BJ (cell line): ENCODE data around the gene MTA3. TPM values are rescaled to one million over a fixed set of nuclear protein-coding genes. Genes with fewer than 3 reads are reported as not detected.

Source experiments
- CTCF ChIA-PET: fragments of 350-600 bp; formaldehyde crosslinking; extraction: SDS; loops from one replicate; lab custom pipeline; 2021; ENCODE audit warnings: antibody characterized with exemption, inconsistent platforms; lab: Yijun Ruan, JAX
- POLR2A ChIA-PET: fragments of 300-600 bp; sonication (Branson Sonifier 250); formaldehyde crosslinking; extraction: SDS; loops from one replicate; lab custom pipeline; 2021; ENCODE audit warnings: antibody characterized with exemption; lab: Charles Lee
- DNase-seq: peaks from one replicate; pipeline ENCODE4 v3.0.0-alpha.2; 2011; ENCODE audit warnings: low read depth
- H3K27me3 ChIP-seq: 2 replicates; pipeline ENCODE4 v1.6.0; 2011; ENCODE audit warnings: low read length; ENCODE audit not compliant: control insufficient read depth, insufficient read depth
- H3K36me3 ChIP-seq: 2 replicates; pipeline ENCODE4 v1.5.1; 2011; ENCODE audit warnings: low read length; ENCODE audit not compliant: control insufficient read depth, insufficient read depth
- H3K4me3 ChIP-seq: 2 replicates; pipeline ENCODE4 v1.5.1; 2011; ENCODE audit warnings: low read depth, mild to moderate bottlenecking, control low read depth, low read length
- CTCF ChIP-seq: IDR thresholded peaks from 2 replicates; pipeline ENCODE4 v1.5.1; 2011; ENCODE audit warnings: low read depth, mild to moderate bottlenecking, control low read depth, inconsistent platforms, low read length, moderate library complexity; ENCODE audit not compliant: insufficient read depth
- polyA plus RNA-seq: library from polyadenylated mRNA; depleted of rRNA; stranded (reverse); fragments of >200 nt; gene quantifications from 2 replicates; pipeline ENCODE4 v1.2.3, GENCODE V29; 2011

Gene MTA3
- polyA plus RNA-seq, 1 experiment = 23.2 TPM

- no peak overlapping the region for H3K4me3 ChIP-seq
- ChIA-PET CTCF (no interaction called here), POLR2A (no interaction called here)
- peaks cover 9% of the 10 kb centered on the region for H3K27me3 ChIP-seq
- no peak for DNase-seq
- TF ChIP-seq CTCF = no peak
- H3K36me3 ChIP-seq = no peaks in the 10 kb centered on the region
Measured at GRCh38 chr2:42788478-42788793, 220.0 kb downstream of the MTA3 start.

- ChIA-PET POLR2A (no interaction called here), CTCF (no interaction called here)
- H3K27me3 ChIP-seq = peaks cover 11% of the 10 kb centered on the region
- DNase-seq = no peak
- H3K4me3 ChIP-seq = no peak overlapping the region
- no peaks in the 10 kb centered on the region for H3K36me3 ChIP-seq
- TF ChIP-seq CTCF = no peak
Measured at GRCh38 chr2:42788882-42789281, 220.4 kb downstream of the MTA3 start.

DNA sequence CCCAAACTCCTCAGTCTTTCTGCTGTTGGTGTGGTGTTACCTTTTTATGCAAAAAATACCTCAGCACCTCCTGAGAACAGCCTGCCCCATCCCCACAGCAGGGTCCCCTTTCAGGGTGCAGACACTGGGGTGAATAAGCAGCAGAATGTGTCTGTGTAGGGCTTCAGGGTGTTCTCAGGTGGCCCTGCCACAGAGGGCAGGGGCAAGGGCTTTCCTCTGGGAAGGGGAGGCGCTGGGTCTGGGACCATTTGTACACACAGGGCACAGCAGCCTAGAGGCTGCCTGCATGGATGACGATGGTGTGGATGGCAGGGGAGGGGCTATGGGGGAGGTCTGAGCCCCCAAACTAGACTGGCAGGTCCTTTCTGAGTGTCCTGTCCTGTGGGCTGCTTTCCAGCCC is 221.3 kb downstream of the MTA3 start:
- Histone ChIP-seq H3K36me3 (no peaks in the 10 kb centered on the region), H3K4me3 (no peak overlapping the region), H3K27me3 (peaks cover 12% of the 10 kb centered on the region)
- ChIA-PET CTCF (interaction anchor here (1.1 kb wide), 1 partner anchor 47 kb away, joined by 3 read pairs; no protein-coding TSS in a partner anchor), POLR2A (no interaction called here)
- no peak for DNase-seq
- TF ChIP-seq CTCF = no peak

DNA sequence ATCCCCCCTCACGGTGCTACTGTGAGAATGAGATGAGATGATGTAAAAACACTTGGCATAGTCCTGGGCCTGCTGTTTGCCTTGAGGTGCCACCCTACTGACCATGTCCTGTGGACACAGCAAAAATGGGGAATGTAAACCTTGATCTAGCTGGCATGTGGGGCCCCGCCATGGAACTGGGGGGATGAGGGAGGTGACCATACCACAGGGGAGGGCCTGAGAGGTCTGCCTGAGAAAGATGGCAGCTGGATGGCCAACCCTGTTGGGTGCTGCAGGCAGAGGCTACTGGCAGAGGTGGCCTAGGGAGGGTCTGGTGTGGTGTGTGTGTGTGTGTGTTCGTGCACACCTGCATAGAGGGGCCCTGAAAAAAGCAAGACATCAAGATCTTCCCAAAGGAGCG is 223.2 kb downstream of the MTA3 start:
- peaks cover 12% of the 10 kb centered on the region for H3K27me3 ChIP-seq
- ChIA-PET CTCF (interaction anchor here (1.0 kb wide), 1 partner anchor 9 kb away, joined by 3 read pairs; no protein-coding TSS in a partner anchor), POLR2A (no interaction called here)
- no peak overlapping the region for H3K4me3 ChIP-seq
- DNase-seq = no peak
- H3K36me3 ChIP-seq = no peaks in the 10 kb centered on the region
- no peak for TF ChIP-seq CTCF

- CTCF ChIA-PET = interaction anchor here (1.0 kb wide), 1 partner anchor 9 kb away, joined by 3 read pairs; no protein-coding TSS in a partner anchor
Measured at GRCh38 chr2:42792087-42792582, 223.7 kb downstream of the MTA3 start.

More at GRCh38 chr2:42792087-42792582, 223.7 kb downstream of the MTA3 start:
- DNase-seq = no peak
- peaks cover 12% of the 10 kb centered on the region for H3K27me3 ChIP-seq
- POLR2A ChIA-PET = no interaction called here
- H3K4me3 ChIP-seq = peak overlapping the region; percentile 22
- no peak for TF ChIP-seq CTCF
- no peaks in the 10 kb centered on the region for H3K36me3 ChIP-seq
